HFF-Myc (cell line): ENCODE results near the gene GPR148.
"Not testable (repeated sequence)": the region's sequence is repeated elsewhere in the genome, so short reads cannot be mapped to it uniquely, and the experiment has no call there.

Experiments used
- DNase-seq: peaks from one replicate; pipeline ENCODE4 v3.0.0-alpha.2; 2011; ENCODE audit warnings: low read depth; ENCODE audit errors: extremely low read depth
- H3K4me3 ChIP-seq: replicated peaks from 2 replicates; pipeline ENCODE4 v1.5.1; 2011; ENCODE audit warnings: low read depth, mild to moderate bottlenecking, control low read depth, low read length
- CTCF ChIP-seq: IDR thresholded peaks from 2 replicates; pipeline ENCODE4 v1.5.1; 2012; ENCODE audit warnings: mild to moderate bottlenecking, low read depth, low read length, control low read depth; ENCODE audit errors: missing control alignments

GPR148 gene

DNA sequence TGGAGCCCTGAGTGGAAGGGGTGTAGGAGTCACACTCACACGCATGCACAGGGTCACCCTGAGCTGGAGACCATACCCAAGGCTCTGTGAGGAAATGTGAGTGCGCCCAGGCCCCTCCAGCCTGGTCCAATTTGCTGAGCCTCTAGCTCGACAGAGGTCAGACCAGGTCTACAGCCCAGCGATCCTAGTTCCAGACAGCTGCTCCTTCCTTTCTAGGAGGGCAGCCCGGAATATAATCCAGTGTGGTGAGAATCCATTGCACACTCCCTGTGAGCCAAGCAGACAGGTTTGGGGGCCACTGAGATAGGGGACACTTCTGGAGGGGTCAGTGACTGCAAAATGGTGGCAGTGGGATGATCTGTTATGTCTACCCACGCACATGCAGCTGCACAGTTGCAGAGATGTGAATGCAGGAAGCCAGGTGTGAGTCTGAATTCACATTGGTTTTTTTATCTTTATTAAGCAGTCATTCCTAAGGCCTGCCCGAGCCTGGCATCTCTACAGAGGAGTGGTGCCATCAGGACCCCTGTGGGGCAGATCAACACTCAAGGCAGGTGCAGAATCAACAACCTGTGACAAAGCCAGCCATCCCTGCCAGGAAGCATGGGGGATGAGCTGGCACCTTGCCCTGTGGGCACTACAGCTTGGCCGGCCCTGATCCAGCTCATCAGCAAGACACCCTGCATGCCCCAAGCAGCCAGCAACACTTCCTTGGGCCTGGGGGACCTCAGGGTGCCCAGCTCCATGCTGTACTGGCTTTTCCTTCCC is at the start of gene GPR148:
GPR148 (plus strand) TSS at position 522 of the 768 bp plus-strand sequence; CDS start at position 604, 82 bp downstream.
- no peak for DNase-seq
- peak within 1 kb of the TSS; percentile 46; the same call in 1 of the 2 replicates for H3K4me3 ChIP-seq

DNA sequence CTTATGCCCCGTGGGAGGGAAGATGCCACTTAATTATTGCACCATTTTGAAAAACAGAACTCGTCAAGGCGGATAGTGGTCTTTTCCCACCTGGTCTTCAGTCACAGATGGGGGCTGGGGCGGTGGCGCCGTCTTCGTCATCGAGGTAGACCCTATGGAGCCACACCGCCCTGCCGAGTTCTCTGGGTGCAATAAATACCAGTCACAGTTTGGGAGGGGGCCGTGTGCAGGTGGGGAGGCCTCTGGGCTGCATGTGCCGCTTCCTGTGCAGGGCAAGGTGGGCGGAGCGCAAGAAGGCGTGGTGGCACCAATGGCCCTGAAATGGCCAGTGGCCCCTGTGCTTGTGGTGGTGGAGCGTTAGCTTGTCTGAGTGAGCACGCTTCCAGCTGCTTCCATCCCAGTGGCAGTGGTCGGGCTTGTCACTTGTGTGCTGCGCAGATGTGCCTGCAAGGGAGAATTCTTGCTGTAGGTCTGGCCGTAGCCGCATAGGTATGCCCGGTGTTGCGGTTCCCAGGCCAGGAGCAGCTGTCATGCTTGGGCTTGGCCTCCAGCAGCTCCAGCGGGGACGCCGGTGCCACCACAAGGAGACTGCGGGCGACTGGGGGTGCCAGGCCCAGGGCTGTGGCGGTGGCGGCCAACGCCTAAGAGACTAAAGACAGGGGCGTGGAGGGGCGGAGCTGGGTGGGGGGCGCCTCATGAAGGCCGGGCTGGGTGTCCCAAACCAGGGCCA is 36.7 kb upstream of the GPR148 start:
- H3K4me3 ChIP-seq, DNase-seq: not testable (repeated sequence)

More for the DNA sequence above, at the start of gene GPR148:
- TF ChIP-seq CTCF = no peak

DNA sequence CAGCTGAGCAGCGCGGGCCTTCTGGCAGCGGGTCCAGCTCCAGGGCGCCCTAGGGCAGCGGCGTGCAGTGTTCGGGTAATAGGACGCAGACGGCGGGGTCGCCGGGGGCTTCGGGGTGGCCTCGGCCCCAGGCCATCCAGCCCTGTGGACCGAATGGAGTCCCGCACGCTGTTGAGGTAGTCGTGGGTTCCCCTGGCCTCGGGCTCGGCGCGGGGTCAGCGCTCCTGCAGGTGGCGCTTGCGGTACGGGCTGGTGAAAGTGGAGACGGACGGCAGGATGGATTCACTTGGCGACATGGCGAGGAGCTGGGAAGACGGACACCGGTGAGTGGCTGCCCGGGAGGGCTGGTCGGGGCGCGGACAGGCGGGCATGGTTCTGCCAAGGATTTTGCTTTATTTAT is 35.4 kb upstream of the GPR148 start:
- peak; percentile 1 for DNase-seq
- not testable (repeated sequence) for H3K4me3 ChIP-seq

DNA sequence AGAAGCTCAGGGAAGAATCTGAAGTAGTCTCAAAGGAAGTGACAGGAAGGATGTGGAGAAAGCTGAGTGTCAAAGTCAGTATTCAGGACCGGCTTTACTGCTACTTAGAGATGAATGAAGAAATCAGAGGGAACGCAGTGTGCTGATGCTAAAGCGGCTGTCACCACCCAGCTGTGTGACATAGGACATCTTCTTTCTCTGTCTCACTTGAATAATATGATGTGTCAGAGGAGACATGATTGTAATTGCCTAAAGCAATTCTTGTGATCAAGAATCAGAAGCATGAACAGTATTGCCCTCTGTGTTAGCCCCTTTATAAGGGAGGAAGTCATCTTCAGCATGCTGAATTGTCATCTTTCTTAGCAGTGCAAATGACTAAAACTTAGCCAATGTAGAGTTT is 25.6 kb upstream of the GPR148 start:
- DNase-seq = not testable (repeated sequence)

DNA sequence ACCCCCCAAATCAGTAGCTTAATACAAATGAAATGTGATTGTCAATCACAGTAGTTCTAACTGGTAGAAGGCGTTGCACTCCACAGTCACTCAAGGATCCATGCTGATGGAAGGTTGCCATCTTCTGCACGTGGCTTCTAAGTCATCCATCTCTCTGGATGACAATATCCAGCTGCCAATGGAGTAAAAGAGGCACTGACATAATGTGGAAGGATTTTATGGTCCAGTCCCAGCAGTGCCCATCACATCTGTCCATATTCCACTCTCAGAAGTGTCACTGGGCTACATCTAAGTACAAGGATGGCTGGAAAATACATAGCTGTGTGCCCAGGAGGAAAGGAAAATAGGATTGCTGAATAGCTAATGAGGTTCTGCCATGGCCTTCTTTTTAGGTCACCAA is 14.1 kb upstream of the GPR148 start:
- DNase-seq, H3K4me3 ChIP-seq: not testable (repeated sequence)

More for the DNA sequence above, 25.6 kb upstream of the GPR148 start:
- H3K4me3 ChIP-seq = not testable (repeated sequence)

DNA sequence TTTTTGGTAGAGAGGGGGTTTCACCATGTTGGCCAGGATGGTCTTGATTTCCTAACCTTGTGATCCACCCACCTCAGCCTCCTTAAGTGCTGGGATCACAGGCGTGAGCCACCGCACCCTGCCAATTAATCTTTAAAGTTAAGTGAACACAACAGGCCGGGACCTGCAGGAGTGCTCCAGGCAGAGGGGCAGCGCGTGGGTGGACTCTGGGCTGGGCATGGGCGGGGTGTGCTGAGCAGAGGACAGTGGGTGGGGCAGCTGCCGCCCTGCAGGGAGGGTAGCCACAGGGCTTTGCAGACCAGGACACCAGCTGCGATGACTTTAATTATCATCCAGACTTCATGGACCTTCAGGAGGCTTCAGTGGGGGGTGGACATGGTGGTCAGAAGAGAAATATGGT is 8.8 kb upstream of the GPR148 start:
- H3K4me3 ChIP-seq = no peak overlapping the region
- no peak for DNase-seq
- no peak for TF ChIP-seq CTCF

DNA sequence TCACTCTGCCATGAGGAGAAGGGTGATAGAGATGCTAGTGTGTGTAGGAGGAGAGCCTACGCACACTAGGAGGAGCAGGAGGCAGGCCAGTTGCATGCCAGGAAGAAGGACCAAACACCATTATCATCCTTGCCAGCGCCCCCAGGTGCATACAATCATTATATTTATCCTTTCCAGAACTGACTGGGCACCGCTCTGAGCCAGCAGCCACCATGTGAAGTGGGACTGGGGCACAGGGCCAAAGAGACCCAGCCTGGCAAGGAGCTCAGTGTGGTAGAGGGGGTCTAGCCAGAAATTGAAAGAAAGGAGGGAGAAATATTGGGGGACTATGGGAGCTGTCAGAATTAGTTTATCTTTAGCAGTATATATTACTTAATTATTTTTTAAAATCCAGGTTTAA is 8.3 kb upstream of the GPR148 start:
- no peak for DNase-seq
- H3K4me3 ChIP-seq = no peak overlapping the region
- no peak for TF ChIP-seq CTCF

DNA sequence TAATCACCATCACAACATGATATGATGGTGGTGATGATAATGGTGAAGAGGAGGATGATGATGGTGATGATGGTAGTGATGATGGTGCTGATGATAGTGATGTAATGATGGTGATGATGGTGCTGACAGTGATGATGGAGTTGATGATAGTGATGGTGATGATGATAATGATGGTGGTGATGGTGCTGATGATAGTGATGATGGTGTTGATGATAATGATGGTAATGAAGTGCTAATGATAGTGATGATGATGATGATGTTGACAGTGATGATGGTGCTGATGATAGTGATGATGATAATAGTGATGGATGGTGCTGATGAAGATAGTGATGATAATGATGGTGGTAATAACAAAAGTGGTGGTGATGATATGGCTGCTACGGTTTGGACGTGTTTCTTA is 4.4 kb upstream of the GPR148 start:
- no peak overlapping the region for H3K4me3 ChIP-seq
- no peak for TF ChIP-seq CTCF
- no peak for DNase-seq
